Measurements from ENCODE around the gene NEK1. TPM values are rescaled to one million over a fixed set of nuclear protein-coding genes. Genes with fewer than 3 reads are reported as not detected.
"Not testable (repeated sequence)": the region's sequence is repeated elsewhere in the genome, so short reads cannot be mapped to it uniquely, and the experiment has no call there.

The NEK1 gene
- total and polyA plus RNA-seq, 11 donors: 4.8 to 17.8 (median 12.0) TPM

DNA sequence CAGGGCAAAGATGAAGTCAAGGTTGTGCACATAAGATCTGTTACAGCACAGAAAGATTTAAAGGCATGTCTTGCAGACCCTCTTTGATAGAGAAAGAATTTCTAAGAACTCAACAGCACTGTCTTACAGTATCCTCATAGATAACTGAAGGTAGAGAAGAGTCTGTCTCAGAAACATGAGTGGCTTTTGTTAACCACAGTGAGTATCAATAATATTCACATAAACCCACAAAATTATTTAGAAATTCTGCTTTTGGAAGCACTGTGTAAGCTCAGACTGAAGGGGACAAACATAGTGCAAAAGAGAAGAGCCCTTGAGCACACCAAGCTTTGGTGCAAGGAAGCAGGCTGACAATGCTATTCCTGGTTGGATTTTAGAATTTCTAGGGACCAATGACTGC lies 175.6 kb downstream of the NEK1 start:
- H3K9me3 ChIP-seq: no peaks in the 10 kb centered on the region
- H3K36me3 ChIP-seq: peaks cover 0 to 18% (median 7%) of the 10 kb centered on the region in 9 donors
- H3K27ac ChIP-seq: no peak overlapping the region
- ATAC-seq (no peak), DNase-seq (no peak)
- intact Hi-C loops (cut with DNase I): no loop called here
- no peaks in the 10 kb centered on the region for H3K27me3 ChIP-seq
- peaks cover 0 to 30% (median 15%) of the 10 kb centered on the region in 12 donors for H3K4me1 ChIP-seq
- TF ChIP-seq POLR2A (IDR thresholded peaks at IDR 0.05): no peak
- TF ChIP-seq, protein P1, sequence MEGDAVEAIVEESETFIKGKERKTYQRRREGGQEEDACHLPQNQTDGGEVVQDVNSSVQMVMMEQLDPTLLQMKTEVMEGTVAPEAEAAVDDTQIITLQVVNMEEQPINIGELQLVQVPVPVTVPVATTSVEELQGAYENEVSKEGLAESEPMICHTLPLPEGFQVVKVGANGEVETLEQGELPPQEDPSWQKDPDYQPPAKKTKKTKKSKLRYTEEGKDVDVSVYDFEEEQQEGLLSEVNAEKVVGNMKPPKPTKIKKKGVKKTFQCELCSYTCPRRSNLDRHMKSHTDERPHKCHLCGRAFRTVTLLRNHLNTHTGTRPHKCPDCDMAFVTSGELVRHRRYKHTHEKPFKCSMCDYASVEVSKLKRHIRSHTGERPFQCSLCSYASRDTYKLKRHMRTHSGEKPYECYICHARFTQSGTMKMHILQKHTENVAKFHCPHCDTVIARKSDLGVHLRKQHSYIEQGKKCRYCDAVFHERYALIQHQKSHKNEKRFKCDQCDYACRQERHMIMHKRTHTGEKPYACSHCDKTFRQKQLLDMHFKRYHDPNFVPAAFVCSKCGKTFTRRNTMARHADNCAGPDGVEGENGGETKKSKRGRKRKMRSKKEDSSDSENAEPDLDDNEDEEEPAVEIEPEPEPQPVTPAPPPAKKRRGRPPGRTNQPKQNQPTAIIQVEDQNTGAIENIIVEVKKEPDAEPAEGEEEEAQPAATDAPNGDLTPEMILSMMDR (IDR thresholded peaks at IDR 0.05): no peak
- no peak overlapping the region for H3K4me3 ChIP-seq

DNA sequence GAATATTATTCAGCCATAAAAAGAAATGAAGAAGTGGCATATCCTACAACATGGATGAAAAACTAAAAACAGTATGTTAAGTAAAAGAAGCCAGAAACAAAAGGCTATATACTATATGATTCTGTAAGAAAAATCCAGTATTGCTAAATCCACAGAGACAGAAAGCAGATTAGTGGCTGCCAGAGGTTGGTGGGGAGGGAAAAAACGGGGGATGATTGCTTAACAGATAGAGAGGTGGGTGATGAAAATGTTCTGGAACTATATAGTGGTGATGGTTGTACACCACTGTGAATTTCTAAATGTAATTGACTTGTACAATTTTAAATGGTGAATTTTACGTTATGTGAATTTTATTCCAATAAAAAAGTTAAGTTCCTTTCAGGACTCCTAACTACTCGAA lies 184.0 kb downstream of the NEK1 start:
- Histone ChIP-seq H3K36me3 (peaks cover 0 to 39% (median 28%) of the 10 kb centered on the region in 9 donors), H3K27me3 (no peaks in the 10 kb centered on the region), H3K4me3 (no peak overlapping the region), H3K4me1 (no peaks in the 10 kb centered on the region), H3K9me3 (no peaks in the 10 kb centered on the region), H3K27ac (no peak overlapping the region)
- no peak for TF ChIP-seq POLR2A (IDR thresholded peaks at IDR 0.05)
- TF ChIP-seq, protein P1 (IDR thresholded peaks at IDR 0.05): no peak
- ATAC-seq: no peak
- intact Hi-C loops (cut with DNase I): no loop called here
- 58 to 62% (median 60%) methylated on average over 3 of the region's 3 CpGs for WGBS, 4 donors
- DNase-seq: no peak

DNA sequence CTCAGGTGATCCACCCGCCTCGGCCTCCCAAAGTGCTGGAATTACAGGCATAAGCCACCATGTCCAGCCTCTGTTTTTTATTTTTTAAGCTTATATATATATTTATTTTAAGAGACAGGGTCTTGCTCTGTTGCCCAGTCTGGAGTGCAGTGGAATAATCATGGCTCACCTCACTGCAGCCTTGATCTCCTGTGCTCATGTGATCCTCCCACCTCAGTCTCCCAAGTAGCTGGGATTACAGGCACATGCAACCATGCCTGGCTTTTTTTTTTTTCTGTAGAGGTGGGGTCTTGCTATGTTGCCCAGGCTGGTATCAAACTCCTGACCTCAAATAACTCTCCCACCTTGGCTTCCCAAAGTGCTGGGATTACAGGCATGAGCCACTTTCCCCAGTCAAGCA lies 184.7 kb downstream of the NEK1 start:
- peaks cover 0 to 39% (median 24%) of the 10 kb centered on the region in 9 donors for H3K36me3 ChIP-seq
- H3K4me3 ChIP-seq; ATAC-seq; H3K27me3 ChIP-seq; H3K27ac ChIP-seq; H3K9me3 ChIP-seq; H3K4me1 ChIP-seq; intact Hi-C loops (cut with DNase I); DNase-seq: not testable (repeated sequence)
- WGBS, 4 donors: 91 to 100% (median 96%) methylated on average over 2 of the region's 2 CpGs

DNA sequence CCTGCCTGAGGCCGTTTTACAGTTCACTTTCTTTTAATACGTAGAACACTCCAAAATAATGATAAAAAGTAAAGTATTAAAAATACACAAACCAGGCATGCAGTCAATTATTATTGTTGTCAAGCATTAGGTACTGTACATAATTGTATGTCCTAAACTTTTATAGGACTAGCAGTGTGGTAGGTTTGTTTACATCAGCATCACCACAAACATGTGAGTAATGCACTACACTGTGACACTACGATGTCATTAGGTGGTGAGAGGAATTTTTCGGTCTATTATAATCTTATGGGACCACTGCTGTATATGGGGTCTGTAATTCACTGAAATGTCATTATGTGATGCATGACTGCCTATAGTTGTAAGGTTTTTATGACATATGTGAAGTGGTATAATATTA lies 192.1 kb downstream of the NEK1 start:
- H3K4me1 ChIP-seq: no peaks in the 10 kb centered on the region
- peaks cover 0 to 36% (median 17%) of the 10 kb centered on the region in 9 donors for H3K36me3 ChIP-seq
- no peak overlapping the region for H3K4me3 ChIP-seq
- no peak for DNase-seq
- H3K27me3 ChIP-seq: no peaks in the 10 kb centered on the region
- intact Hi-C loops (cut with DNase I): loop anchor here in 1 of 10 donors (5.0 kb wide), 1 partner anchor 148 kb away; the partner anchor contains the start of gene SH3RF1
- H3K9me3 ChIP-seq: no peaks in the 10 kb centered on the region
- 94 to 97% (median 96%) methylated on average over 4 of the region's 4 CpGs for WGBS, 4 donors
- no peak for TF ChIP-seq POLR2A (IDR thresholded peaks at IDR 0.05)
- TF ChIP-seq, protein P1 (IDR thresholded peaks at IDR 0.05): no peak
- ATAC-seq: no peak
- no peak overlapping the region for H3K27ac ChIP-seq

DNA sequence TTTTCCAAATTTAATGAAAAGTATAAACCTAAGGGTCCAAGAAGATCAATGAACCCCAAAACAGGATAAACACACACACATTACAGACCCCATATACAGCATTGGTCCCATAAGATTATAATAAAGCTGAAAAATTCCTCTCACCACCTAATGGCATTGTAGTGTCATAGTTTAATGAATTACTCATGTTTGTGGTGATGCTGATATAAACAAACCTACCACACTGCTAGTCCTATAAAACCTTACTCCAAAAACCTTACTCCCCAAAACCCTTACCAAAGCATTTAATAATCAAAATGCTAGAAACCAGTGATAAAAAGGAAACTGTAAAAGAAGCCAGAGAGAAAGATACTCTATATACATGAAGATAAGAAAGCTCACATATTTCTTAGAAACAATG lies 193.5 kb downstream of the NEK1 start:
- no peak for DNase-seq
- peaks cover 0 to 21% (median 4%) of the 10 kb centered on the region in 9 donors for H3K36me3 ChIP-seq
- no peaks in the 10 kb centered on the region for H3K27me3 ChIP-seq
- H3K4me1 ChIP-seq: no peaks in the 10 kb centered on the region
- intact Hi-C loops (cut with DNase I): no loop called here
- no peak overlapping the region for H3K27ac ChIP-seq
- no peaks in the 10 kb centered on the region for H3K9me3 ChIP-seq
- no peak for ATAC-seq
- no peak overlapping the region for H3K4me3 ChIP-seq
- TF ChIP-seq, protein P1 (IDR thresholded peaks at IDR 0.05): no peak
- no peak for TF ChIP-seq POLR2A (IDR thresholded peaks at IDR 0.05)
